Measurements from ENCODE around the gene IGSF21. TPM values are rescaled to one million over a fixed set of nuclear protein-coding genes. Genes with fewer than 3 reads are reported as not detected.
A peak's percentile ranks its signal among the peaks of the same experiment; 100 is the strongest.

Gene IGSF21
- polyA plus RNA-seq, 1 donor (not counting 4 experiments of a cell fraction or from before 2014, with no cell fraction given) = not detected

- dilution Hi-C loops (cut with MboI; ENCODE audit: extremely low pct_ligation_motif_present, low sequenced_read_pairs) = no loop called here
- no peak for DNase-seq (ENCODE audit: low read depth, low spot score)
- Histone ChIP-seq H2AFZ (ENCODE audit: control insufficient read depth, low read length) (no peak overlapping the region), H3K4me1 (ENCODE audit: control insufficient read depth, extremely low read depth, insufficient read depth, low read length) (no peaks in the 10 kb centered on the region), H3K4me3 (ENCODE audit: control insufficient read depth in 2 of 3, extremely low read depth in 1 of 3, insufficient read depth in 2 of 3, low read depth in 1 of 3, low read length in 3 of 3) (no peak overlapping the region), H3K9ac (ENCODE audit: control insufficient read depth, extremely low read depth, insufficient read depth, low read length) (no peak overlapping the region), H3K9me3 (ENCODE audit: control insufficient read depth, low read depth, low read length) (no peaks in the 10 kb centered on the region), H3K36me3 (ENCODE audit: control insufficient read depth in 2 of 2, extremely low read depth in 1 of 2, insufficient read depth in 2 of 2, low read length in 2 of 2) (no peaks in the 10 kb centered on the region), H3K27me3 (ENCODE audit: control insufficient read depth, extremely low read depth, insufficient read depth, low read length) (peaks cover 69% of the 10 kb centered on the region), H3K27ac (ENCODE audit: control insufficient read depth, insufficient read depth, low read length) (no peak overlapping the region), H3K79me2 (ENCODE audit: control insufficient read depth, insufficient read depth, low read length) (no peaks in the 10 kb centered on the region), H3K9me1 (ENCODE audit: control insufficient read depth, extremely low read depth, insufficient read depth, low read length) (no peaks in the 10 kb centered on the region), H4K20me1 (ENCODE audit: control insufficient read depth, extremely low read depth, insufficient read depth, low read length) (no peaks in the 10 kb centered on the region), H3K4me2 (ENCODE audit: control insufficient read depth, extremely low read depth, insufficient read depth, low read depth, low read length) (no peak overlapping the region)
- no peak for FAIRE-seq
- TF ChIP-seq CTCF (optimal IDR thresholded peaks at IDR 0.05 in 1 of 3, IDR thresholded peaks at IDR 0.05 in 1 of 3, conservative IDR thresholded peaks at IDR 0.05 in 1 of 3; ENCODE audit: extremely low read depth in 1 of 3, insufficient read depth in 2 of 3, low read length in 3 of 3) (peak; percentile 20 to 50 (median 44)), EZH2 (IDR thresholded peaks at IDR 0.05; ENCODE audit: low read length) (no peak)
Measured at GRCh38 chr1:18109756-18110597, 2.4 kb downstream of the IGSF21 start.

- TF ChIP-seq CTCF (optimal IDR thresholded peaks at IDR 0.05 in 1 of 3, IDR thresholded peaks at IDR 0.05 in 1 of 3, conservative IDR thresholded peaks at IDR 0.05 in 1 of 3; ENCODE audit: extremely low read depth in 1 of 3, insufficient read depth in 2 of 3, low read length in 3 of 3) (no peak), EZH2 (IDR thresholded peaks at IDR 0.05; ENCODE audit: low read length) (no peak)
- Histone ChIP-seq H2AFZ (ENCODE audit: control insufficient read depth, low read length) (no peak overlapping the region), H3K9me1 (ENCODE audit: control insufficient read depth, extremely low read depth, insufficient read depth, low read length) (no peaks in the 10 kb centered on the region), H4K20me1 (ENCODE audit: control insufficient read depth, extremely low read depth, insufficient read depth, low read length) (no peaks in the 10 kb centered on the region), H3K4me2 (ENCODE audit: control insufficient read depth, extremely low read depth, insufficient read depth, low read depth, low read length) (no peak overlapping the region), H3K27me3 (ENCODE audit: control insufficient read depth, extremely low read depth, insufficient read depth, low read length) (peaks cover 65% of the 10 kb centered on the region), H3K27ac (ENCODE audit: control insufficient read depth, insufficient read depth, low read length) (no peak overlapping the region), H3K4me1 (ENCODE audit: control insufficient read depth, extremely low read depth, insufficient read depth, low read length) (no peaks in the 10 kb centered on the region), H3K9ac (ENCODE audit: control insufficient read depth, extremely low read depth, insufficient read depth, low read length) (no peak overlapping the region), H3K4me3 (ENCODE audit: control insufficient read depth in 2 of 3, extremely low read depth in 1 of 3, insufficient read depth in 2 of 3, low read depth in 1 of 3, low read length in 3 of 3) (no peak overlapping the region), H3K79me2 (ENCODE audit: control insufficient read depth, insufficient read depth, low read length) (no peaks in the 10 kb centered on the region), H3K36me3 (ENCODE audit: control insufficient read depth in 2 of 2, extremely low read depth in 1 of 2, insufficient read depth in 2 of 2, low read length in 2 of 2) (no peaks in the 10 kb centered on the region), H3K9me3 (ENCODE audit: control insufficient read depth, low read depth, low read length) (no peaks in the 10 kb centered on the region)
- FAIRE-seq (no peak), DNase-seq (ENCODE audit: low read depth, low spot score) (no peak)
- dilution Hi-C loops (cut with MboI; ENCODE audit: extremely low pct_ligation_motif_present, low sequenced_read_pairs) = no loop called here
Measured at GRCh38 chr1:18110598-18110939, 3.0 kb downstream of the IGSF21 start.

All from keratinocyte (primary cell).